ENCODE measurements around the gene DDIT4. TPM values are rescaled to one million over a fixed set of nuclear protein-coding genes. Genes with fewer than 3 reads are reported as not detected.
A peak's percentile ranks its signal among the peaks of the same experiment; 100 is the strongest.

DDIT4 gene
- total and polyA plus RNA-seq, 9 of the 15 experiments (the other 6 are each of a cell fraction or from before 2014, with no cell fraction given): 8.2 to 675 (median 159) TPM

- TF ChIP-seq GMEB1 (CRISPR knock-in tag; IDR thresholded peaks at IDR 0.05) (0 out of 2 replicates have a peak, but pooled peaks have one; percentile 17), ZNF79 (CRISPR knock-in tag; IDR thresholded peaks at IDR 0.05; ENCODE audit: low read depth) (no peak), HOXB6 (CRISPR knock-in tag; IDR thresholded peaks at IDR 0.05; ENCODE audit: borderline replicate concordance) (peak; percentile 96), CEBPG (CRISPR knock-in tag; IDR thresholded peaks at IDR 0.05) (no peak), CEBPG (tag; conservative IDR thresholded peaks at IDR 0.05 in 1 of 2, IDR thresholded peaks at IDR 0.05 in 1 of 2) (peak in 1 of 2 experiments; percentile 39; a peak in 2 of 4 replicates), ZMIZ1 (IDR thresholded peaks at IDR 0.05; ENCODE audit: low read depth in 2 of 2, low read length in 2 of 2) (peak in 1 of 2 experiments; percentile 48; a peak in 2 of 4 replicates), NFE2 (IDR thresholded peaks at IDR 0.05; ENCODE audit: low read depth) (no peak), THRA (IDR thresholded peaks at IDR 0.05) (no peak), EWSR1 (IDR thresholded peaks at IDR 0.05; ENCODE audit: borderline replicate concordance, low read depth, partially characterized antibody) (no peak), CSDE1 (IDR thresholded peaks at IDR 0.05) (no peak), YBX1 (IDR thresholded peaks at IDR 0.05) (no peak), MAFF (IDR thresholded peaks at IDR 0.05; ENCODE audit: low read length) (no peak), MEF2A (IDR thresholded peaks at IDR 0.05; ENCODE audit: control insufficient read depth, low read depth, low read length) (no peak), NONO (IDR thresholded peaks at IDR 0.05; ENCODE audit: low read depth in 2 of 2, low read length in 1 of 2) (no peak), E2F5 (CRISPR knock-in tag; IDR thresholded peaks at IDR 0.05) (peak; percentile 90; the same call in 1 of the 2 replicates), CHD2 (IDR thresholded peaks at IDR 0.05; ENCODE audit: low read depth, low read length) (no peak; the same call in 1 of the 2 replicates), NKRF (IDR thresholded peaks at IDR 0.05; ENCODE audit: borderline replicate concordance) (0 out of 2 replicates have a peak, but pooled peaks have one; percentile 35)
These were observed 3.0 kb downstream of the DDIT4 start (continued) for GRCh38 chr10:72276421-72277339.
